K562 (cell line): ENCODE results near the gene AAMDC. TPM values are rescaled to one million over a fixed set of nuclear protein-coding genes. Genes with fewer than 3 reads are reported as not detected.

Experiments
- ATF7 ChIP-seq: fragments of 450-650 bp; IDR thresholded peaks from 2 replicates; pipeline ENCODE4 v1.7.1; 2014; ENCODE audit warnings: mild to moderate bottlenecking, moderate library complexity
- BHLHE40 ChIP-seq: IDR thresholded peaks from 2 replicates; pipeline ENCODE4 v1.6.1; 2011; ENCODE audit warnings: low read length, improper control_type of control experiment
- CREB1 ChIP-seq, 2 experiments: sonication (generic) in 1 of 2; formaldehyde crosslinking in 1 of 2; IDR thresholded peaks; 2 replicates each; pipeline versions ENCODE4 v1.6.1 to v1.8.0; 2012 to 2022; ENCODE audit warnings: inconsistent platforms in 1 of 2, mild to moderate bottlenecking in 1 of 2, missing genetic modification reagents in 1 of 2, moderate library complexity in 1 of 2
- ETS1 ChIP-seq: conservative IDR thresholded peaks from 2 replicates; pipeline ENCODE4 v1.6.1; 2011; ENCODE audit warnings: low read depth, mild to moderate bottlenecking, low read length; ENCODE audit not compliant: control insufficient read depth
- FOXA1 ChIP-seq: fragments of 450-650 bp; IDR thresholded peaks from 2 replicates; pipeline ENCODE4 v1.6.1; 2016; ENCODE audit warnings: mild to moderate bottlenecking, borderline replicate concordance
- GABPB1 ChIP-seq: sonication (generic); formaldehyde crosslinking; IDR thresholded peaks from 2 replicates; pipeline ENCODE4 v1.8.0; 2022; ENCODE audit warnings: mild to moderate bottlenecking, missing genetic modification reagents
- L3MBTL2 ChIP-seq: fragments of 450-650 bp; IDR thresholded peaks from 2 replicates; pipeline ENCODE4 v1.6.1; 2016; ENCODE audit warnings: mild to moderate bottlenecking, moderate library complexity
- NBN ChIP-seq: fragments of 450-650 bp; IDR thresholded peaks from 2 replicates; pipeline ENCODE4 v1.6.1; 2016; ENCODE audit warnings: low read depth, mild to moderate bottlenecking
- PML ChIP-seq: IDR thresholded peaks from 2 replicates; pipeline ENCODE4 v1.6.1; 2012; ENCODE audit warnings: low read length, inconsistent platforms
- POLR2AphosphoS5 ChIP-seq: IDR thresholded peaks from 2 replicates; pipeline ENCODE4 v1.6.1; 2011; ENCODE audit warnings: mild to moderate bottlenecking, low read depth, low read length, moderate library complexity; ENCODE audit not compliant: control insufficient read depth, insufficient read depth
- SMAD2 ChIP-seq: fragments of 150-350 bp; IDR thresholded peaks from 2 replicates; pipeline ENCODE4 v1.6.1; 2014; ENCODE audit warnings: low read depth, mild to moderate bottlenecking, low read length
- SMARCE1 ChIP-seq: fragments of 450-650 bp; IDR thresholded peaks from 2 replicates; pipeline ENCODE4 v1.7.1; 2016; ENCODE audit warnings: mild to moderate bottlenecking
- SUPT5H ChIP-seq: fragments of 450-650 bp; IDR thresholded peaks from 2 replicates; pipeline ENCODE4 v1.6.1; 2016
- TAF15 ChIP-seq: fragments of 200-400 bp; formaldehyde crosslinking; IDR thresholded peaks from 2 replicates; pipeline ENCODE4 v1.6.1; 2017; ENCODE audit warnings: mild to moderate bottlenecking, low read depth, low read length, moderate library complexity
- TBL1XR1 ChIP-seq, 2 experiments: IDR thresholded peaks; 2 replicates each; pipeline ENCODE4 v1.6.1; 2012; ENCODE audit warnings: improper control_type of control experiment in 2 of 2, low read length in 2 of 2, mild to moderate bottlenecking in 1 of 2
- TEAD2 ChIP-seq: fragments of 450-650 bp; IDR thresholded peaks from 2 replicates; pipeline ENCODE4 v1.6.1; 2016; ENCODE audit warnings: missing genetic modification characterization, control low read depth, missing compliant biosample characterization
- TGIF2 ChIP-seq: sonication (generic); formaldehyde crosslinking; IDR thresholded peaks from 2 replicates; pipeline ENCODE4 v1.8.1; 2022; ENCODE audit warnings: mild to moderate bottlenecking, missing genetic modification reagents, moderate library complexity
- ZMIZ1 ChIP-seq, 2 experiments: fragments of 150-350 bp in 1 of 2; IDR thresholded peaks; 2 replicates each; pipeline ENCODE4 v1.6.1; 2012 to 2016; ENCODE audit warnings: low read depth in 2 of 2, low read length in 2 of 2, mild to moderate bottlenecking in 1 of 2, moderate library complexity in 1 of 2
- ZNF134 ChIP-seq: fragments of 250-450 bp; sonication (Bioruptor Pico); conservative IDR thresholded peaks from 2 replicates; pipeline ENCODE4 v1.4.0; 2020
- ZNF175 ChIP-seq: fragments of 200-800 bp; sonication (Bioruptor generic); IDR thresholded peaks from 2 replicates; pipeline ENCODE4 v1.6.1; 2016; ENCODE audit warnings: low read depth, mild to moderate bottlenecking, missing genetic modification characterization, missing compliant biosample characterization
- ZNF639 ChIP-seq, 2 experiments: fragments of 200-800 bp in 1 of 2; sonication (Bioruptor generic) in 1 of 2; sonication (generic) in 1 of 2; formaldehyde crosslinking in 1 of 2; IDR thresholded peaks in 1 of 2; conservative IDR thresholded peaks in 1 of 2; 2 replicates each; pipeline versions ENCODE4 v1.5.0 to v1.6.1; 2016 to 2020; ENCODE audit warnings: missing compliant biosample characterization in 1 of 2, missing genetic modification characterization in 1 of 2, missing genetic modification reagents in 1 of 2
- ZNF644 ChIP-seq: fragments of 200-800 bp; sonication (Bioruptor generic); IDR thresholded peaks from 2 replicates; pipeline ENCODE4 v1.6.1; 2016; ENCODE audit warnings: low read depth, missing genetic modification characterization, missing compliant biosample characterization
- polyA plus RNA-seq, 8 experiments: library from polyadenylated mRNA; depleted of rRNA in 4 of 8; stranded (reverse) in 5 of 8; unstranded in 3 of 8; fragments of >200 nt; fragmentation: Nextera tagmentation in 2 of 8; fragmentation: Illumina TruSeq in 1 of 8; extraction: Ambion mirVana in 2 of 8; extraction: Trizol in 1 of 8; gene quantifications; 2 replicates each; pipeline versions ENCODE4 v1.2.1 to v1.2.3, GENCODE V29; 2011 to 2014; ENCODE audit warnings: inconsistent platforms in 1 of 8, missing spikeins in 1 of 8
- total RNA-seq, 7 experiments: library from RNA; depleted of rRNA in 6 of 7; stranded (reverse); fragments of >200 nt in 6 of 7; fragmentation: Illumina TruSeq in 2 of 7; extraction: Trizol in 2 of 7; gene quantifications; 2 replicates each; pipeline versions ENCODE4 v1.2.1 to v1.2.3, GENCODE V29; 2011 to 2021; ENCODE audit warnings: low replicate concordance in 1 of 7

The AAMDC gene
- total and polyA plus RNA-seq, 9 of the 15 experiments (the other 6 are each of a cell fraction or from before 2014, with no cell fraction given) = 10.4 to 40.6 (median 15.6) TPM

DNA sequence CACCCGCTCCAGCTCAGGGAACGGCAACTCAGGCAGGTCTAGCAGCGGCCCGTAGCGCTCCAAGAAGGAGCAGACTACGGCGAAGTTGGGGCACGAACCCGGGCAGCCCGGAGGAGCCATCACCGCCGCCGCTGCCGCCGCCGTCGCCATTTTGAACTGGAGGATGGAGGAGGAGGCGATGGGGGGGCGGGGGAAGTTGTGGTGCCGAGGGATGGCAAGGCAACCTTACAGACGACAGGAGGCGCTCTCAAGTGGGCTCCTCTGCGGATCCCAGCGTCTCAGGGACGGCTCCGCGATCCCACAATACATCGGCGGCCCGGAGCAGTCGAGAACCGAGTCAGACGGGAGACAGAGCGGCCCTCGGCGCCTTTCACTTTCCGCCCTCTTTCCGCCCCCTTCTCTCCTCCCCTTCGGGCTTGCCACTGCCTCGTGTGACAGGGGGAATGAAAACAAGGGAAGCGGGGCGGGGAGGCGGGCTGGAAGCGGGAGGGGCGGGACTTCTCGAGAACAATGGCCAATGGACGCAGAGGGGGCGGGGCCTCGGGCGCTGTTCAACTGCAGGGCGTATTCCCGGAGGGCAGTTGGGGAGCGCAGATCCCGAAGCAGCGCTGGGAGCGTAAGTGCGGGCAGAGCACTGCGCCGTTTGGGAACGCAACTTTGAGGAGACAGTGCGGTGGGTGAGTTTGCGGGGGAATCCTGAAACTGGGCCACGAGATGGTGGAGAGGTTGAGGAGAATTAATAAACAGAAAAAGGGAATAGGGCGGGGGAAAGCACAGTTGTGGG lies at the start of gene AAMDC, which contains the start of gene RSF1 (continued):
- TF ChIP-seq CREB1 (IDR thresholded peaks at IDR 0.05) (no peak), CREB1 (CRISPR knock-in tag; IDR thresholded peaks at IDR 0.05) (peak; percentile 65; the same call in 1 of the 2 replicates), L3MBTL2 (peak; percentile 72), SMARCE1 (peak; percentile 45; the same call in 1 of the 2 replicates), PML (no peak; the same call in 1 of the 2 replicates), NBN (peak; percentile 60; the same call in 1 of the 2 replicates), POLR2AphosphoS5 (peak; percentile 64), GABPB1 (CRISPR knock-in tag) (peak; percentile 76), BHLHE40 (peak; percentile 65), TBL1XR1 (IDR thresholded peaks at IDR 0.05; ENCODE audit: low read length in 2 of 2) (peak in 1 of 2 experiments; percentile 36; a peak in 1 of 4 replicates), FOXA1 (no peak), ZNF639 (CRISPR knock-in tag; conservative IDR thresholded peaks at IDR 0.05 in 1 of 2, IDR thresholded peaks at IDR 0.05 in 1 of 2) (peak in 1 of 2 experiments; percentile 84; a peak in 1 of 4 replicates), ETS1 (0 out of 2 replicates have a peak, but pooled peaks have one; percentile 33), ZNF134 (CRISPR knock-in tag) (no peak), ATF7 (peak; percentile 61), SUPT5H (peak; percentile 81), TAF15 (peak; percentile 98; the same call in 1 of the 2 replicates), TEAD2 (no peak), ZNF175 (0 out of 2 replicates have a peak, but pooled peaks have one; percentile 29), ZNF644 (tag) (no peak; the same call in 1 of the 2 replicates), ZMIZ1 (IDR thresholded peaks at IDR 0.05; ENCODE audit: low read depth in 2 of 2, low read length in 2 of 2) (peak; percentile 29 to 86; a peak in 3 of 4 replicates), SMAD2 (no peak), TGIF2 (CRISPR knock-in tag) (no peak)
